Measurements from ENCODE around the gene KANSL2. TPM values are rescaled to one million over a fixed set of nuclear protein-coding genes. Genes with fewer than 3 reads are reported as not detected.

KANSL2 gene
- total and polyA plus RNA-seq, 9 of the 15 experiments (the other 6 are each of a cell fraction or from before 2014, with no cell fraction given) = 41.1 to 89.8 (median 55.4) TPM

DNA sequence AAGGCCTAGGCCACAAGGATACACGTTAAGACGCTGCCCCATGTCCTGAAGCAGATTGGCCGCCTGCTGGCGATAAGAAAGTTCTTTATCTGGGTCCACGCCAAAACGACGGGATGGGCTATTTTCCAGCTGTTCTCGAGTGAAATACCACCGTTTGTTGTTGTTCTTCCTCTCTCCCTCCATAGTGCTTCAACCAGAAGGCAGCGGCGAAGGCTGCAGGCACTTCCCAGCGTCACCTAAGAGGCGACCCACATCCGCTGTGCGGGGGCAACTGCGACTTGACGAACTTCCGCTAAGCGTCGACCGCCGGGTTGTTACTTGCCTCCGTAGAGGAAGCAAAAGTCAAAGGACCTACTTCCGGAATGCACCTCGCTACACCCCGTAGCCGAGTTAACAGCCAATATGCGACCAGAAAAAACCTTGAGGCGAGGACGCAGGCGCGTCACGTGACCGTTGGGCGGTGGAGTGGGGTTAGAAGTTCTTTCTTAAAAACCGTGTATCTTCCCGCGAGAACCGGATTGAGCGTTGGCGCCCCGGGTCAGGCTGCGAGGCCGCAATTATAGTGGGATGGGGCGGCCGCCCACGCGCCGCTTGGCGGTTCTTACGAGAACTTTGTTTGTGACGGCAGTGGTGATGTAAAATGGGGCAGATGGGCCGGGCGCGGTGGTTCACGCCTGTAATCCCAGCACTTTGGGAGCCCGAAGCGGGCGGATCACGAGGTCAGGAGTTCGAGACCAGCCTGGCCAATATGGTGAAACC is 34.6 kb upstream of the KANSL2 start, which contains the start of gene CCNT1 (continued):
- TF ChIP-seq SIRT6 (IDR thresholded peaks at IDR 0.05; ENCODE audit: low read depth, low read length) = no peak
- 0 out of 2 replicates have a peak, but pooled peaks have one; percentile 71 for TF ChIP-seq ZNF24 (IDR thresholded peaks at IDR 0.05)
- TF ChIP-seq CEBPG (CRISPR knock-in tag; IDR thresholded peaks at IDR 0.05) = peak; percentile 57; the same call in 1 of the 2 replicates
- TF ChIP-seq CEBPG (tag; conservative IDR thresholded peaks at IDR 0.05 in 1 of 2, IDR thresholded peaks at IDR 0.05 in 1 of 2) = peak in 1 of 2 experiments; percentile 80; a peak in 1 of 4 replicates
- TF ChIP-seq, protein P1, sequence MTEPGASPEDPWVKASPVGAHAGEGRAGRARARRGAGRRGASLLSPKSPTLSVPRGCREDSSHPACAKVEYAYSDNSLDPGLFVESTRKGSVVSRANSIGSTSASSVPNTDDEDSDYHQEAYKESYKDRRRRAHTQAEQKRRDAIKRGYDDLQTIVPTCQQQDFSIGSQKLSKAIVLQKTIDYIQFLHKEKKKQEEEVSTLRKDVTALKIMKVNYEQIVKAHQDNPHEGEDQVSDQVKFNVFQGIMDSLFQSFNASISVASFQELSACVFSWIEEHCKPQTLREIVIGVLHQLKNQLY (CRISPR knock-in tag; conservative IDR thresholded peaks at IDR 0.05) = no peak
- TF ChIP-seq ASH1L (IDR thresholded peaks at IDR 0.05; ENCODE audit: borderline replicate concordance, low read depth, partially characterized antibody) = no peak
- TF ChIP-seq YY1 (IDR thresholded peaks at IDR 0.05; ENCODE audit: borderline replicate concordance in 1 of 3, control insufficient read depth in 1 of 3, extremely low read depth in 1 of 3, insufficient read depth in 3 of 3, insufficient read length in 1 of 3, insufficient replicate concordance in 2 of 3, low read depth in 1 of 3, low read length in 2 of 3) = peak in 1 of 3 experiments; percentile 81
- TF ChIP-seq GABPB1 (CRISPR knock-in tag; IDR thresholded peaks at IDR 0.05) = peak; percentile 99
- TF ChIP-seq, protein P2, sequence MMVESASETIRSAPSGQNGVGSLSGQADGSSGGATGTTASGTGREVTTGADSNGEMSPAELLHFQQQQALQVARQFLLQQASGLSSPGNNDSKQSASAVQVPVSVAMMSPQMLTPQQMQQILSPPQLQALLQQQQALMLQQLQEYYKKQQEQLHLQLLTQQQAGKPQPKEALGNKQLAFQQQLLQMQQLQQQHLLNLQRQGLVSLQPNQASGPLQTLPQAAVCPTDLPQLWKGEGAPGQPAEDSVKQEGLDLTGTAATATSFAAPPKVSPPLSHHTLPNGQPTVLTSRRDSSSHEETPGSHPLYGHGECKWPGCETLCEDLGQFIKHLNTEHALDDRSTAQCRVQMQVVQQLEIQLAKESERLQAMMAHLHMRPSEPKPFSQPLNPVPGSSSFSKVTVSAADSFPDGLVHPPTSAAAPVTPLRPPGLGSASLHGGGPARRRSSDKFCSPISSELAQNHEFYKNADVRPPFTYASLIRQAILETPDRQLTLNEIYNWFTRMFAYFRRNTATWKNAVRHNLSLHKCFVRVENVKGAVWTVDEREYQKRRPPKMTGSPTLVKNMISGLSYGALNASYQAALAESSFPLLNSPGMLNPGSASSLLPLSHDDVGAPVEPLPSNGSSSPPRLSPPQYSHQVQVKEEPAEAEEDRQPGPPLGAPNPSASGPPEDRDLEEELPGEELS (CRISPR knock-in tag; IDR thresholded peaks at IDR 0.05; ENCODE audit: borderline replicate concordance) = peak; percentile 11; the same call in 1 of the 2 replicates
- TF ChIP-seq ARHGAP35 (IDR thresholded peaks at IDR 0.05; ENCODE audit: partially characterized antibody) = peak; percentile 53
- peak; percentile 84 for TF ChIP-seq PHF8 (IDR thresholded peaks at IDR 0.05; ENCODE audit: borderline replicate concordance, low read length)

Data from K562 (cell line).